Endothelial cell of hepatic sinusoid (primary cell): ENCODE measurements around the gene TEX54.
"Not testable (repeated sequence)": the region's sequence is repeated elsewhere in the genome, so short reads cannot be mapped to it uniquely, and the experiment has no call there.

ENCODE experiments used
- in situ Hi-C: cut with HindIII; loops from 2 replicates; pipeline ENCODE4 v1.10.0; 2017; ENCODE audit warnings: low sequenced_read_pairs

The TEX54 gene

DNA sequence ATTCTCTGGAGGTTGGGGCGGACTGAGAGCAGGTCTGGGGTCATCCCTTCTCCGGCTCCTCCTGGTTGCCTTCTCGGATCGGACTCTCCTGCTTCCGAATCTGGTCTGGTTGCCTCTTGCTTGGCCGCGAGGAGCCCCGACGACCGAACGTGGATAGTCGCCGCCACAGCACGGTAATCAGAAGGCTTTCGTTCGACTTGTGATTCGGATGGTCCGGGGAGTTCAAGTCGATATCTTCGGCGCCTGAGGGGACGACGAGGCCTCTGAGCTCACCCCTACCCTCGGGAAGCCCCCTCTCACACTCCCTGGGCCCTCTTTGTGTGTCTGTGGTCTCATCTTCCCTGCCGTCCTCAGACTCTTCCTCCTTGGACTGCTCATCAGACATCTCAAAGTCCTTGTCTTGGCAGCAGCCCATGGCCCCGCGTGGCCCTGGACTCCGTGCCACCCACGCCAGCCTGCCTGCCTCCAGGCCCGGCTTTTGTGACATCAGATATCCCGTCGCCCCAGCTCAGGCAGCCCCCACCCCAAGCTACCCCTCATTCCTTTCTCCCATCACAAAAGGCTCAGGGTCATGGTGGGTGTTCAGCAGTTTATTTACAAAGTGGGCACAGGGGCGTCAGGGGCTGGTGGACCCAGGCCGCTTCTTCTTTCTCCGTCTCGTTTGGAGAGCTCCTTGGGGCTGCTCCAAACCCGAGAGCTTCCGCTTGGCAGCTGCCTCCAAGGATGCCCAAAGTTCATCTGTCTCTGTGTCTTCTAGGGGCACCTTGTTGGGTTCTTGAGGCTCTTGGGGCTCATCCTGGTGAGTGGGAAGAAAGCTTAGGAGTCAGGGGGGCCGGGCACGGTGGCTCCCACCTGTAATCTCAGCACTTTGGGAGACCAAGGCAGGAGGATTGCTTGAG is at the start of gene TEX54:
Gene TEX54, minus strand, starts transcription at position 506 of the 899 bp plus-strand sequence.
- in situ Hi-C loops: no loop called here

DNA sequence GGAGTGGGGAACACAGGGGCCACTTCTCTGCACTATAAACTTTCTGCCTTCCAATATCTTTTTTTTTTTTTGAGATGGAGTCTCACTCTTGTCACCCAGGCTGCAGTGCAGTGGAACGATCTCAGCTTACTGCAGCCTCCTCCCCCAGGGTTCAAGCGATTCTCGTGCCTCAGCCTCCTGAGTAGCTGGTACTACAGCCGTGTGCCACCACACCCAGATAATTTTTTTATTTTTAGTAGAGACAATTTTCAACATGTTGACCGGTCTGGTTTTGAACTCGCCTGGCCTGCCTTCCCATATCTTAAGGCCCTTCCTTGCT is 49.7 kb upstream of the TEX54 start:
- in situ Hi-C loops: no loop called here

- in situ Hi-C loops: no loop called here
Measured at GRCh38 chr11:62881579-62882430, 49.2 kb upstream of the TEX54 start.

DNA sequence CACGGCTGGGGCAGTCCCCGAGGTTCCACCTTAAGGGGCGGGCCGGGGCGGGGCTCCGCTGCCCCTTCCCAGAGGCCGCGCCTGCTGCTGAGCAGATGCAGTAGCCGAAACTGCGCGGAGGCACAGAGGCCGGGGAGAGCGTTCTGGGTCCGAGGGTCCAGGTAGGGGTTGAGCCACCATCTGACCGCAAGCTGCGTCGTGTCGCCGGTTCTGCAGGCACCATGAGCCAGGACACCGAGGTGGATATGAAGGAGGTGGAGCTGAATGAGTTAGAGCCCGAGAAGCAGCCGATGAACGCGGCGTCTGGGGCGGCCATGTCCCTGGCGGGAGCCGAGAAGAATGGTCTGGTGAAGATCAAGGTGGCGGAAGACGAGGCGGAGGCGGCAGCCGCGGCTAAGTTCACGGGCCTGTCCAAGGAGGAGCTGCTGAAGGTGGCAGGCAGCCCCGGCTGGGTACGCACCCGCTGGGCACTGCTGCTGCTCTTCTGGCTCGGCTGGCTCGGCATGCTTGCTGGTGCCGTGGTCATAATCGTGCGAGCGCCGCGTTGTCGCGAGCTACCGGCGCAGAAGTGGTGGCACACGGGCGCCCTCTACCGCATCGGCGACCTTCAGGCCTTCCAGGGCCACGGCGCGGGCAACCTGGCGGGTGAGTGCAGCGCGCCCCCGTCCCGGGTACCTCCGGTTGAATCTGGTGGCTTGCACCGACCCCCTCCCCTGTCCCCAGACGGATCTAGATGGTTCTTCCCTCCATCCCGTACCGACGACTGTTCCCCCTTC is 48.4 kb upstream of the TEX54 start, which contains the start of gene SLC3A2:
Gene SLC3A2, plus strand, starts transcription at position 94 of the 776 bp plus-strand sequence. Its CDS starts 128 bp downstream, at position 222.
- in situ Hi-C loops: no loop called here

- in situ Hi-C loops: no loop called here
Measured at GRCh38 chr11:62880231-62880802, 47.7 kb upstream of the TEX54 start.

DNA sequence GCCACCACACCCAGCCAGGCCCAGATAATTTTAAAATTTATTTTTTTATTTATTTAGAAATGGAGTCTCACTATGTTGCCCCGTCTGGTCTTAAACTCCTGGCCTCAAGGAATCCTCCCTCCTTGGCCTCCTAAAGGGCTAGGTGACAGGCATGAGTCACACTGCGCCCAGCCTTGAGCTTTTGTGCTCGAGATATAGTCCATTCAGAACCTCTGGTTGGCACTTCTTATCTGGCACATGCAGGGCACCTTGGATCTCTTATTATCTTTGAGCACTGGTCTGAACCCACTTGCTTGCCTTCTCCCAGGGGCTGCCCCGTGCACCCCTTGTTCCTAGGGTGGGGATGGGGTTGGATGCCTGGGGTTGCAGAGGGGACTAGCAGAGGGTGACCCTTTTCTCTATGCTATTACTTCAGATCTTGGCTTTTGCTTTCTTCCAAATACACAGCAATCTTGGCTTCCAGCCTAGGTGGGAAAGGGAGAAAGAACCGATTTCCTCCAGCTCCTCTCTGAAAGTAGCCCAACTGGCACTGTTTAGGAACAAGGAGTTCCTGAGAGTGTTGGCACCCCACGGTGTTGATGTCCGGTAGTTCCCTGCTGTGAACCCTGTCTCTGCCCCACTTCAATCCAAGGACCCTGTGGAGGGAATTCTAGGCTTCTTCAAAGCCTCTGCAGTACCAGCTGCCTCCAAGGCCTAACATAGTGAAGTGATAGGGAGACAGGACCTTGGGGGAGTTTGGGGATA is 46.8 kb upstream of the TEX54 start:
- in situ Hi-C loops: no loop called here

DNA sequence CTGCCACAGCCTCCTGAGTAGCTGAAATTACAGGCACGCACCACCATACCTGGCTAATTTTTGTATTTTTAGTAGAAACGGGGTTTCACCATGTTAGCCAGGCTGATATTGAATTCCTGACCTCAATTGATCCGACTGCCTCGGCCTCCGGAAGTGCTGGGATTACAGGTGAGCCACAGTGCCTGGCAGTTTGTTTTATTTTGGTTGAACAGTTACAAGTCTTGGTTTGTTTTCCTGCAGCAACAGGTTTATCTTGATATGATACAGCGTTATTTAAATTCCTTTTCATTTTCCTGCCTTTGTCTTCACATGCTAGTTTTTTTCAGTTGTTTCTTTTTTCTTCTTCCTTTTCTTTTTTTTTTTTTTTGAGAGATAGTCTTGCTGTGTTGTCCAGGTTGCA is 44.1 kb upstream of the TEX54 start:
- in situ Hi-C loops: no loop called here

DNA sequence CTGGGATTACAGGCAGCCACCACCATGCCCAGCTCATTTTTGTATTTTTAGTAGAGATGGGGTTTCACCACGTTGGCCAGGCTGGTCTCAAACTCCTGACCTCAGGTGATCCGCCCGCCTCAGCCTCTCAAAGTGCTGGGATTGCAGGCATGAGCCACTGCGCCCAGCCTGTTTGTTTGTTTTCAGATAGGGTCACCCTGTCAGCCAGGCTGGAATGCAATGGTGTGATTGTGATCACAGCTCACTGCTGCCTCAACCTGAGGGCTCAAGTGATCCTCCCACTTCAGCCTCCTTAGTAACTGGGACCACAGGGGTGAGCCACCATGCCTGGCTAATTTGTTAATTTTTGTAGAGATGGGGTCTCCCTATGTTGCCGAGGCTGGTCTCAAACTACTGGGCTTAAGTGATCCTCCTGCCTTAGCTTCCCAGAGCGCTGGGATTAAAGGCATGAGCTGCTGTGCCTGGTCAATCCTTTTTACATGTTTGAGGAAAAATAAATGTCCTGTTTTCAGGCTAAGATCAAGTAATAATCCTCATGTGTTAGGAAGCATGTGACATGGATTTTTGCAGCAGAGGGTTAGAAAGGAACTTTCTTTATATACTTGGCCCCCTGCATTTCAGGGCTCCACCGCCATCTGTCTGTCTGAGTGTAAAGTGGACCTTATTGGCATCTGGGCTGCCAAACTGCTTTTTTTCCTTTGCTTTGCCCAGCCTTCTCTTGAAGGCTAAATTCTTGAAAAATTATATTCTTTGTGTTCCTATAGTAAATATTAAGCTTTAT is 43.2 kb upstream of the TEX54 start:
- in situ Hi-C loops: no loop called here

DNA sequence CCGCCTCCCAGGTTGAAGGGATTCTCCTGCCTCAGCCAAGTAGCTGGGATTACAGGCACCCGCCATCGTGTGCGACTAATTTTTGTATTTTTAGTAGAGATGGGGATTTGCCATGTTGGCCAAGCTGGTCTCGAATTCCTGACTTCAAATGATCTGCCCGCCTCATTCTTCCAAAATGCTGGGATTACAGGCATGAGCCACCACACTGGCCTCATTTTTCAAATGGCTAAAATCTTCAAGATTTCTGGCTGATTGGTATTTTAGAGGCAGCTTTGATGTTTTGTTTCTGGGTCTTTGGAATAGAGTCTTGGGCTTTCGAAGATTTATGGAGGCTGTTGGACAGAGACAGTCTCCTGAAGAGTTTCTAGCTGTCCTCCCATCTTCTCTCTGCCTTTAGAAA is 42.2 kb upstream of the TEX54 start:
- in situ Hi-C loops: no loop called here

DNA sequence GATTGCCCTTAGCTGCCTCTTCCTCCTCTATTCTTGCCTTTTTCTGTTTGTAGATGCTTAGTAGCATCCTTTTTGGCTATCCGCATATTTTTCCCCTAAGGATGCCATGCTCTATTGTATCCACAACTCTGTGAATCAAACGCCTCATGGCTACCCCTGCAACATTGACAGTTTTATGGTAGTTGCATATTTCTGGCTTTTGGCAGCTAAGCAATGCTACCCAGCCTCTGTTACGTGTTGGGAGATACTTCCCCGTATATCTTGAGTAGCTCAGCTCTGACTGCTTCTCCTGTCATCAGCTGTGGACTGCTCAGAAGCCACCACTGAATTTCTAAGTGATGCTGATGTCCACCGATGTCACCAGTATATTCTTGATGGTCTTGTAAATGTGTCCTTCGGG is 33.0 kb upstream of the TEX54 start:
- in situ Hi-C loops: no loop called here

GRCh38 chr11:62863687-62864335 is 31.2 kb upstream of the TEX54 start:
- in situ Hi-C loops: no loop called here

- in situ Hi-C loops: not testable (repeated sequence)
Measured at GRCh38 chr11:62861564-62862192, 29.0 kb upstream of the TEX54 start.

- in situ Hi-C loops: no loop called here
Measured at GRCh38 chr11:62860835-62861563, 28.4 kb upstream of the TEX54 start.

- in situ Hi-C loops: not testable (repeated sequence)
Measured at GRCh38 chr11:62859281-62859703, 26.7 kb upstream of the TEX54 start.

GRCh38 chr11:62858201-62858600 is 25.6 kb upstream of the TEX54 start:
- in situ Hi-C loops: no loop called here

DNA sequence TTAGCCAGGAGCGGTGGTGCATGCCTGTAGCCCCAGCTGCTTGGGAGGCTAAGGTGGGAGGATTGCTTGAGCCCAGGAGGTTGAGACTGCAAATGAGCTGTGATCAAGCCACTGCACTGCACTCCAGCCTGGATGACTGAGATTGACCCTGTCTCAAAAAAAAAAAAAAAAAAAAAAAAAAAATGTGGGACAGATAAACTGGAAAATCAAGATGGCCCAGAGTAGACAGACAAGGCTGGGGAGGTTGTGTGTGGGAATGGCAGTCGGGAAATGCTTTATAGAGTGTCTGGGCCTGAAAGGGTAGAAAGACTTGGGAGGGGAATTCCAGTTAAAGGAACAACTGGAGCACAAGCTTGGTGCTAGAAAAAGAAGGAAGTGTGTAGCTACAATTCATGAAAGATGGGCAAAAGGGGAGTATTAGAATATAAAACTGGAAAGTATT is 24.9 kb upstream of the TEX54 start:
- in situ Hi-C loops: no loop called here

DNA sequence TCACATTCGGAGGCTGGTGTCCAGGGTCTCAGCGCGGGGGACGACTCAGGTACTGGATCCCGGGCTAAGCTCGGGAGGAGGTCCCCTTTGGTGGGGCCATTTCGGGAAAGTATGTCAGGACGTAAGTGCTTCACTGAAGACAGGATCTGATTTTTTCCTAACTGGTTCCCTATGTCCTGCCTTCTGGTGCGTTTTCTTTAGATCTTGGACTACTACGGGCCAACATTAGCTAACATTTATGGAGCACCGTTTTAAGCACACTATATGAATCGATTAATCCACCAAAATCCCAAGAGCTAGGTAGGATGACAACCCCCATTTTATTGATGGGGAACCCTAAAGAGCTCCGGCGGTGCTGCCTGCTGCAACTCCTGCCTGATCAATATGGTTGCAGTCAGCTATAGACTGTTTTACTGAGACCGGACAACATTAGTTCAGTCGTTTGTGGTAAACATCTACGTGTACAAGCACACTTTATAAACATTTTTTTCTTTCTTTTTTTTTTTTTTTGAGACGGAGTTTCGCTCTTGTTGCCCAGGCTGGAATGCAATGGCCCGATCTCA is 23.8 kb upstream of the TEX54 start:
- in situ Hi-C loops: no loop called here
